ENCODE measurements around the gene ZBTB4.

Gene ZBTB4

DNA sequence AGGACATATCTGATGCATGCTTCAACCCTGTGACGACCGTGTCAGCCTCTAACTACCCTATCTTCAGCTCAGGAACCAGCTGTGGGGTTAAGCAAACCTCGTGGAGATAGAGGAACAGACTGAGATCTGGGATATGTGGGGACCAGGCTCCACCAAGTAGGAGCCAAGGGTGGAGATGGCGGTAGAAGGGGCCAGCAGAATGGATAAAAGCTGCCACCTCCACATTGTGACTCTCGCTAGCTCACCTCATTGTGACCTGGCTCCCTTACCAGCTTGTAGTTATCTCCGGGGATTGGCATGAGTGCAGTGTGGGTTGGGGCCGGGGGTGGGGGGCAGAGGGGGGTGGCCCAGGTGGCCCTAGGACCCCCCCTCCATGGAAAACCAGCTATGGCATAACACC, 54.1 kb downstream of the ZBTB4 start, which contains the start of gene SPEM2:
Gene SPEM2 (plus strand): TSS at position 301 of the 400 bp plus-strand sequence. CDS start 73 bp downstream, at position 374.
- Histone ChIP-seq H3K9ac (ENCODE audit: low read length) (no peak within 1 kb of the TSS), H3K27ac (ENCODE audit: low read length) (no peak within 1 kb of the TSS), H3K4me3 (ENCODE audit: low read length) (no peak within 1 kb of the TSS), H3K4me1 (ENCODE audit: control insufficient read depth, low read depth, low read length) (no peaks in the 10 kb centered on the region), H3K9me3 (ENCODE audit: control insufficient read depth, low read depth, low read length) (no peaks in the 10 kb centered on the region), H3K27me3 (ENCODE audit: control insufficient read depth, insufficient read depth, low read length) (no peaks in the 10 kb centered on the region), H3K36me3 (ENCODE audit: control insufficient read depth, low read depth, low read length) (no peaks in the 10 kb centered on the region)

DNA sequence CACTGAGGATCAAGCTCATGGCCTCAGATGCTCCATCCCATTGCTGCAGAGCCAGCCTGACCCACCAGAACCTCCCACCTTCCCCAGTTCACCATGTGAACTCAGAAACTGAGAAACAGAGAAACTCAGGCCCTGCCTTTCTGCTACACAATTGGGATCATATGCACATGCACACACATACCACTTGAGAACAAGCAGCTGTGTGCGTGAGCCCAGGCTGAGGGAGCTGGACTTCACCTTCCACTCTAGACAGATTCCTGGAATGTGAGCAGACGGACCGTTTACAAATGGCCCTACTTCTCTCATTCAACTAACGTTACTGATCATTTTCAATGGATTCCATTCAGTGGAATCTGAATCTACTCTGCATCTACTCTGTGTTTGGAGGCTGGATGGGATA, 55.8 kb downstream of the ZBTB4 start:
- H3K4me1 ChIP-seq (ENCODE audit: control insufficient read depth, low read depth, low read length) = peaks cover 4% of the 10 kb centered on the region
- H3K36me3 ChIP-seq (ENCODE audit: control insufficient read depth, low read depth, low read length) = peaks cover under 1% of the 10 kb centered on the region
- no peak overlapping the region for H3K4me3 ChIP-seq (ENCODE audit: low read length)
- H3K9ac ChIP-seq (ENCODE audit: low read length) = no peak overlapping the region
- H3K9me3 ChIP-seq (ENCODE audit: control insufficient read depth, low read depth, low read length) = no peaks in the 10 kb centered on the region
- no peak overlapping the region for H3K27ac ChIP-seq (ENCODE audit: low read length)
- H3K27me3 ChIP-seq (ENCODE audit: control insufficient read depth, insufficient read depth, low read length) = no peaks in the 10 kb centered on the region

DNA sequence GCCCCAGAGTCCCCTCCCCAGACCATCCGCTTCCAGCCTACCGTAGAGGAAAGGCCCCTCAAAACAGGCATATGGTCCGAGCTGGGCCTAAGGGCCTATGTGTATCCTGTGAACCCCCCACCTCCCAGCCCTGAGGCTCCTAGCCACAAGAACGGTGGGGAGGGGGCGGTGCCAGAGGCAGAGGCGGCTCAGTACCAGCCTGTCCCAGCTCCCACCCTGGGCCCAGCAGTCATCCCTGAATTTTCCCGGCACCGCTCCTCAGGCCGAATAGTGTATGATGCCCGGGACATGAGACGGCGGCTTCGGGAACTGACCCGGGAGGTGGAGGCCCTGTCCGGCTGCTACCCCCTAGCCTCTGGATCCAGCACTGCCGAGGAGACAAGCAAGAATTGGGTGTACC, 58.2 kb downstream of the ZBTB4 start:
- no peaks in the 10 kb centered on the region for H3K9me3 ChIP-seq (ENCODE audit: control insufficient read depth, low read depth, low read length)
- H3K27ac ChIP-seq (ENCODE audit: low read length) = no peak overlapping the region
- H3K36me3 ChIP-seq (ENCODE audit: control insufficient read depth, low read depth, low read length) = peaks cover 5% of the 10 kb centered on the region
- peaks cover 6% of the 10 kb centered on the region for H3K4me1 ChIP-seq (ENCODE audit: control insufficient read depth, low read depth, low read length)
- no peak overlapping the region for H3K9ac ChIP-seq (ENCODE audit: low read length)
- no peak overlapping the region for H3K4me3 ChIP-seq (ENCODE audit: low read length)
- no peaks in the 10 kb centered on the region for H3K27me3 ChIP-seq (ENCODE audit: control insufficient read depth, insufficient read depth, low read length)

DNA sequence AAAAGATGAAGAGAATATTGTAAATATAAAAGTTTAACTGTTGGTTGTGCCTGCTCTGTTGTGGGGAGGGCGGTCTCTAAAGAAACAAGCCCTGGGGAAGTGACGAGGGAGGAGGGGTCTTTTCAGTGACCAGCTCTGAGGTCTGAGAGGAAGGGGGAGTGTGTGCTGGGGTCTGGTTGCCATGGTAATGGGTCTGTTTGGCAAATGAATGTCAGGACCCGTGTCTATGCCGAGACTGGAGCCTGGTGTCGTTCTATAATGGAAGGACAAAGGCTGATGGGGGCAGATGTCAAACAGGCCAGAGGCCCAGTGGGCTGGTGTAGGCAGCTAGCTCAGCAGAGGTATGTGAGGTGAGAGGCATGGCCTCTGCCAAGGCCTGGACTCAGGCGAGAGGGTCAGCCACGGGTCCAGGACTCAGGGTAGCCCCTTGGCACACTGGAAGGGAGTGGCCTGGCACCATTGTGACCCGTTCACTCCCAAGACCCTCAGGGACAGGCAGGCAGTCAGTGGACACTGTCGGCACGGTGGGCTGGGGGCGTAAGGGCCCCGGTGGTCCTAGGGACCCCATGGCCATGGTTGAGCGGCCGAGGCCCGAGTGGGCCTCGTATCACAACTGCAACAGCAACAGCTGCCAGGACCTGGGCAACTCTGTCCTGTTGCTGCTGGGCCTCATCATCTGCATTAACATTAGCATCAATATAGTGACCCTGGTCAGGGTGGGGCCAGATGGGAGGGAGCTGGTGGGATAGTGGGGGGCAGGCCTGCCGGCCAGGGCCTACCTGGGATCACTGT, 59.4 kb downstream of the ZBTB4 start, which contains the start of gene SPEM1:
Gene SPEM1 (plus strand): TSS at position 506 of the 792 bp plus-strand sequence. CDS start 61 bp downstream, at position 567.
- no peak within 1 kb of the TSS for H3K9ac ChIP-seq (ENCODE audit: low read length)
- no peak within 1 kb of the TSS for H3K4me3 ChIP-seq (ENCODE audit: low read length)
- no peak within 1 kb of the TSS for H3K27ac ChIP-seq (ENCODE audit: low read length)
- peaks cover 6% of the 10 kb centered on the region for H3K4me1 ChIP-seq (ENCODE audit: control insufficient read depth, low read depth, low read length)
- peaks cover 14% of the 10 kb centered on the region for H3K36me3 ChIP-seq (ENCODE audit: control insufficient read depth, low read depth, low read length)
- H3K9me3 ChIP-seq (ENCODE audit: control insufficient read depth, low read depth, low read length) = no peaks in the 10 kb centered on the region
- no peaks in the 10 kb centered on the region for H3K27me3 ChIP-seq (ENCODE audit: control insufficient read depth, insufficient read depth, low read length)

DNA sequence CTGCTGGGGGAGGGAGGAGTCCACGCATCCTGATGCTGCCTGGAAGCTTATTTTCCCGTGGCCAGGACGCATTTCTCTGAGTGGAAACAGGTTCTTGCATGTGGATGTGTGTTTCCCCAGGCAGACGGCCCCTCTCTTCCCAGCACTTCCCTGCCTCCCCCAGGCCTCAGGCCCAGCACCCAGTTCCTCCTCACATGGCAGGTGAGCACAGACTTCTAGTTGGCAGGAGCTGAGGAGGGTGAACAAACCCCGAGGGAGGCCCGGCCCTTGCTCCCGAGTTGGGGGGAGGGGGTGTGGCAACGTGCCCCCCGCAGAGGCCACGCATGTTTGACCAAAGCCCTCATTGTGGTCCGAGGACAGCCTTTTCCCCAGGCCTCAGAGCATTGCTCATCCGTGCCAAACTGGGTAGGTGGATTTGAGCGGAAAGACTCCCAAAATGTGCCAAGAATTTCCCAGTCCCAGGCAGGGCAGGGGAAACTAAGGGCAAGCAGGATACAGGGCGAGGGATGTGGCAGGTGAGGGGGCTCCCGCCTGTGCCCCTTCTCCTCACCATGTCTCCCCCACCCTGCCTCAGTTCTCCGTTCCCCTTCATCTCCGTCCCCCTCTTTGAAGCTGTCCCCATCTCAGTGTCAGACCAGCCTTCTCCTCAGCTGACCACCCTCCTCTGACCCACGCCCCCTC, 60.8 kb downstream of the ZBTB4 start:
- Histone ChIP-seq H3K36me3 (ENCODE audit: control insufficient read depth, low read depth, low read length) (peaks cover 16% of the 10 kb centered on the region), H3K27me3 (ENCODE audit: control insufficient read depth, insufficient read depth, low read length) (no peaks in the 10 kb centered on the region), H3K9me3 (ENCODE audit: control insufficient read depth, low read depth, low read length) (no peaks in the 10 kb centered on the region), H3K27ac (ENCODE audit: low read length) (no peak overlapping the region), H3K9ac (ENCODE audit: low read length) (no peak overlapping the region), H3K4me3 (ENCODE audit: low read length) (no peak overlapping the region), H3K4me1 (ENCODE audit: control insufficient read depth, low read depth, low read length) (peaks cover 6% of the 10 kb centered on the region)

DNA sequence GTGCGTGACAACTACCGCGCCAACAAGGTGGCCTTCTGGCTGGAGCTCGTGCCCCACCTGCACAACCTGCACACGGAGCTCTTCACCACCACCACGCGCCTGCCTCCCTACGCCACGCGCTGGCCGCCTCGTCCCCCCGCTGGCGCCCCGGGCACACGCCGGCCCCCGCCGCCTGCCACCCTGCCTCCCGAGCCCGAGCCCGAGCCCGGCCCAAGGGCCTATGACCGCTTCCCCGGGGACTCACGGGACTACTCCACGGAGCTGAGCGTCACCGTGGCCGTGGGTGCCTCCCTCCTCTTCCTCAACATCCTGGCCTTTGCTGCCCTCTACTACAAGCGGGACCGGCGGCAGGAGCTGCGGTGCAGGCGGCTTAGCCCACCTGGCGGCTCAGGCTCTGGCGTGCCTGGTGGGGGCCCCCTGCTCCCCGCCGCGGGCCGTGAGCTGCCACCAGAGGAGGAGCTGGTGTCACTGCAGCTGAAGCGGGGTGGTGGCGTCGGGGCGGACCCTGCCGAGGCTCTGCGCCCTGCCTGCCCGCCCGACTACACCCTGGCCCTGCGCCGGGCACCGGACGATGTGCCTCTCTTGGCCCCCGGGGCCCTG, 62.3 kb downstream of the ZBTB4 start:
- H3K4me1 ChIP-seq (ENCODE audit: control insufficient read depth, low read depth, low read length) = peaks cover 6% of the 10 kb centered on the region

DNA sequence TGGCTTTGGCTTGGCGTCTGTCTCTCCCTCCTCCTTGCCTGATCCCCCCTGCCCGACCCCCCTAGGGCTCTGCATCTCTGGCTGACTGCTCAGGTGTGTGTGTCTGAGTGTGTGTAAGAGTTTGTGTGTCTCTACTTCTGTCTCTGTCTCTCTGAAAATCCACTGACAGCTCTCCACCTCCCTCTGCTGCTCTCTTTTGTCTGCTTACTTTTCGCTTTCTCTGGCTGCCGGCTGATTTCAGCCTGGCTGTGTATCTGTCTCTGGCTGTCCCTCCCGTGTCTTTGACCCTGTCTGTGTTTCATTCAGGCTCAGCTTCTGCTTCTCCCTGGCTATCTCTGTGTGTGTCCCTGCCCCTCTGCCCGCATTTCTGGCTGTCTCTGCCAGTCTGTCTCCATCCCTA, 63.1 kb downstream of the ZBTB4 start:
- peaks cover 6% of the 10 kb centered on the region for H3K4me1 ChIP-seq (ENCODE audit: control insufficient read depth, low read depth, low read length)
- no peak overlapping the region for H3K9ac ChIP-seq (ENCODE audit: low read length)
- H3K36me3 ChIP-seq (ENCODE audit: control insufficient read depth, low read depth, low read length) = peaks cover 16% of the 10 kb centered on the region
- no peak overlapping the region for H3K27ac ChIP-seq (ENCODE audit: low read length)
- no peaks in the 10 kb centered on the region for H3K9me3 ChIP-seq (ENCODE audit: control insufficient read depth, low read depth, low read length)
- H3K4me3 ChIP-seq (ENCODE audit: low read length) = no peak overlapping the region
- H3K27me3 ChIP-seq (ENCODE audit: control insufficient read depth, insufficient read depth, low read length) = no peaks in the 10 kb centered on the region

More for the DNA sequence above, 62.3 kb downstream of the ZBTB4 start:
- Histone ChIP-seq H3K9ac (ENCODE audit: low read length) (no peak overlapping the region), H3K27ac (ENCODE audit: low read length) (no peak overlapping the region), H3K36me3 (ENCODE audit: control insufficient read depth, low read depth, low read length) (peaks cover 16% of the 10 kb centered on the region), H3K27me3 (ENCODE audit: control insufficient read depth, insufficient read depth, low read length) (no peaks in the 10 kb centered on the region), H3K9me3 (ENCODE audit: control insufficient read depth, low read depth, low read length) (no peaks in the 10 kb centered on the region), H3K4me3 (ENCODE audit: low read length) (no peak overlapping the region)

DNA sequence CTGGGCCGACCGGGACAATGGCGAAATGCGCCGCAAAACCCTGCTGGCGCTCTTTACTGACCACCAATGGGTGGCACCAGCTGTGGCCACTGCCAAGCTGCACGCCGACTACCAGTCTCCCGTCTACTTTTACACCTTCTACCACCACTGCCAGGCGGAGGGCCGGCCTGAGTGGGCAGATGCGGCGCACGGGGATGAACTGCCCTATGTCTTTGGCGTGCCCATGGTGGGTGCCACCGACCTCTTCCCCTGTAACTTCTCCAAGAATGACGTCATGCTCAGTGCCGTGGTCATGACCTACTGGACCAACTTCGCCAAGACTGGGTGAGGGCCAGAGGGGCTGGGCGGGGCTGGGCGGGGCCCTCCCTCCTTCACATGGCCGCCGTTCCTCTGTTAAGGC, 63.6 kb downstream of the ZBTB4 start:
- Histone ChIP-seq H3K9ac (ENCODE audit: low read length) (no peak overlapping the region), H3K27me3 (ENCODE audit: control insufficient read depth, insufficient read depth, low read length) (no peaks in the 10 kb centered on the region), H3K36me3 (ENCODE audit: control insufficient read depth, low read depth, low read length) (peaks cover 16% of the 10 kb centered on the region), H3K4me3 (ENCODE audit: low read length) (no peak overlapping the region), H3K9me3 (ENCODE audit: control insufficient read depth, low read depth, low read length) (no peaks in the 10 kb centered on the region), H3K27ac (ENCODE audit: low read length) (no peak overlapping the region), H3K4me1 (ENCODE audit: control insufficient read depth, low read depth, low read length) (peaks cover 6% of the 10 kb centered on the region)

DNA sequence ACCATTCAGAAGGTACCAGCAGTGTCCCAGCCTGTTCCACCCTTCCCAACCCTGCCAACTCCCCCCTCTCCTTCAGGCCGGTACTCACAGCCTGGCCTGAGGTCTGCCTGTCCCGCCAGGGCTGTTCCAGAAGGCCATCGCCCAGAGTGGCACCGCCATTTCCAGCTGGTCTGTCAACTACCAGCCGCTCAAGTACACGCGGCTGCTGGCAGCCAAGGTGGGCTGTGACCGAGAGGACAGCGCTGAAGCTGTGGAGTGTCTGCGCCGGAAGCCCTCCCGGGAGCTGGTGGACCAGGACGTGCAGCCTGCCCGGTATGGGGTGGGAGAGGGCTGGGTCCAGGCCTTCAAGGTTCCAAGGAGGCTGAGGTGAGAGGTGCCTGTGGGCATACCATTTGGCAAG, 64.6 kb downstream of the ZBTB4 start:
- Histone ChIP-seq H3K4me1 (ENCODE audit: control insufficient read depth, low read depth, low read length) (peaks cover 6% of the 10 kb centered on the region), H3K27ac (ENCODE audit: low read length) (no peak overlapping the region), H3K36me3 (ENCODE audit: control insufficient read depth, low read depth, low read length) (peaks cover 24% of the 10 kb centered on the region), H3K4me3 (ENCODE audit: low read length) (no peak overlapping the region), H3K9me3 (ENCODE audit: control insufficient read depth, low read depth, low read length) (no peaks in the 10 kb centered on the region), H3K27me3 (ENCODE audit: control insufficient read depth, insufficient read depth, low read length) (no peaks in the 10 kb centered on the region), H3K9ac (ENCODE audit: low read length) (no peak overlapping the region)

DNA sequence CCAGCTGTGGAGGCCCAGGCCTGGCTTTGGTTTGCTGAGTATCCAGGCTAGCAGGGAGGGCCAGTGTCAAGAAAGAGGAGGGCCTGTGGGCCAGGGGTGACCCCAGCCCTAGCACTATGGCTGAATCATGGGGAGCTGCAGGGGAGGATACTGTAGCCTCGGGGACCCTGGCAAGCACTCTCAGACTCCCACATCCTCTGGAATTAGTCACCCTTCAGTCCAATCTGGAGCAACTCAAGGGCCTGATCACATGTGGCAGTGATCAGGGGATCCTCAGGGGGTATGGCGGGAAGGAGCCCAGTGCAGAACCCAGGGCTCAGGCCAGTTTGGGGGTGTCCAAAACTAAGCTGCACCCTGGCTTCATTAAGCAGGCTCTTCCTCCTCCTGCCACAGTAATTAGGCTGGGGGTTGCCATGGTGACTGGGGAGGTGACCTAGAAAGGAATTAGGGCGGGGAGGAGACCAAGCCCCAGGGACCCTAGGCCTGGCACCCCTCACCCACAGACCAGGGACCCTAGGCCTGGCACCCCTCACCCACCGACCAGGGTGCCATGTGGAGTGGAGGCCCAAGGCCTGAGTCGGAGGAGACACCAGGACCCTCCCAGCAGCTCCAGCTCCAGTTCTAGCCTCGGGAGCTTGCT, 66.0 kb downstream of the ZBTB4 start:
- peaks cover under 1% of the 10 kb centered on the region for H3K4me1 ChIP-seq (ENCODE audit: control insufficient read depth, low read depth, low read length)
- H3K27me3 ChIP-seq (ENCODE audit: control insufficient read depth, insufficient read depth, low read length) = no peaks in the 10 kb centered on the region
- H3K9me3 ChIP-seq (ENCODE audit: control insufficient read depth, low read depth, low read length) = no peaks in the 10 kb centered on the region
- peaks cover 33% of the 10 kb centered on the region for H3K36me3 ChIP-seq (ENCODE audit: control insufficient read depth, low read depth, low read length)
- H3K9ac ChIP-seq (ENCODE audit: low read length) = no peak overlapping the region
- no peak overlapping the region for H3K4me3 ChIP-seq (ENCODE audit: low read length)
- no peak overlapping the region for H3K27ac ChIP-seq (ENCODE audit: low read length)

DNA sequence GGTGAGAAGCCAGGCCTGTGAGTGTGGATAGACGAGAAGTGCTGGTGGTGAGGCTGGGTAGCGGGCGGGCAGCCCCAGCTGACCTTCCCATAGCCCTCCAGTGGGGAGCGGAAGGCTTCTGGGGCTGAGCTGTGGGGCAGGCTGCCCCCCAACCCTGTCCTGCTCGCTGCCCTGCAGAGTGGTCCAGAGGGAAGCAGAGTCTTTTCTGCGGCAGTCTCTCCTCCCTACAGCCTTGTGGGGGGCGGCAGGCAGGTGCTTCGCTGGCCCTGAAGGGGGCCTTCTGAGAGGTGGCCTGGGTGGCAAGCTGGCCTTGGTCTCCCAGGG, 68.0 kb downstream of the ZBTB4 start:
- H3K36me3 ChIP-seq (ENCODE audit: control insufficient read depth, low read depth, low read length) = peaks cover 31% of the 10 kb centered on the region
- H3K4me3 ChIP-seq (ENCODE audit: low read length) = no peak overlapping the region
- H3K27ac ChIP-seq (ENCODE audit: low read length) = no peak overlapping the region
- no peaks in the 10 kb centered on the region for H3K9me3 ChIP-seq (ENCODE audit: control insufficient read depth, low read depth, low read length)
- H3K4me1 ChIP-seq (ENCODE audit: control insufficient read depth, low read depth, low read length) = peaks cover 9% of the 10 kb centered on the region
- H3K27me3 ChIP-seq (ENCODE audit: control insufficient read depth, insufficient read depth, low read length) = no peaks in the 10 kb centered on the region
- H3K9ac ChIP-seq (ENCODE audit: low read length) = no peak overlapping the region
